A673 (cell line): ENCODE results near the gene NFS1.

Experiments
- CTCF ChIP-seq: fragments of 300-800, 200-600 bp; sonication (generic); conservative IDR thresholded peaks from 2 replicates; pipeline ENCODE4 v1.5.1; 2017; ENCODE audit warnings: low read depth, mild to moderate bottlenecking, antibody characterized with exemption, low read length, moderate library complexity, mixed read lengths
- EZH2 ChIP-seq: fragments of 200-600 bp; sonication (generic); IDR thresholded peaks from 2 replicates; pipeline ENCODE4 v1.6.1; 2017; ENCODE audit warnings: borderline replicate concordance, low read depth, mild to moderate bottlenecking, mixed read lengths, antibody characterized with exemption, low read length; ENCODE audit not compliant: poor library complexity, severe bottlenecking

GRCh38 chr20:35708502-35708901 lies 9.3 kb upstream of the NFS1 start:
- TF ChIP-seq CTCF (no peak), EZH2 (no peak)
